HG03280 (cell line): Measurements from ENCODE around the gene EGFL7.

Source experiments
- ATAC-seq: cut with Tn5 transposase; IDR thresholded peaks from one replicate; pipeline ENCODE4 v1.9.1; 2021; ENCODE audit warnings: mild to moderate bottlenecking, moderate library complexity; ENCODE audit not compliant: unreplicated experiment

EGFL7 gene

GRCh38 chr9:136658849-136659535 is 3.7 kb upstream of the EGFL7 start:
- no peak for ATAC-seq

DNA sequence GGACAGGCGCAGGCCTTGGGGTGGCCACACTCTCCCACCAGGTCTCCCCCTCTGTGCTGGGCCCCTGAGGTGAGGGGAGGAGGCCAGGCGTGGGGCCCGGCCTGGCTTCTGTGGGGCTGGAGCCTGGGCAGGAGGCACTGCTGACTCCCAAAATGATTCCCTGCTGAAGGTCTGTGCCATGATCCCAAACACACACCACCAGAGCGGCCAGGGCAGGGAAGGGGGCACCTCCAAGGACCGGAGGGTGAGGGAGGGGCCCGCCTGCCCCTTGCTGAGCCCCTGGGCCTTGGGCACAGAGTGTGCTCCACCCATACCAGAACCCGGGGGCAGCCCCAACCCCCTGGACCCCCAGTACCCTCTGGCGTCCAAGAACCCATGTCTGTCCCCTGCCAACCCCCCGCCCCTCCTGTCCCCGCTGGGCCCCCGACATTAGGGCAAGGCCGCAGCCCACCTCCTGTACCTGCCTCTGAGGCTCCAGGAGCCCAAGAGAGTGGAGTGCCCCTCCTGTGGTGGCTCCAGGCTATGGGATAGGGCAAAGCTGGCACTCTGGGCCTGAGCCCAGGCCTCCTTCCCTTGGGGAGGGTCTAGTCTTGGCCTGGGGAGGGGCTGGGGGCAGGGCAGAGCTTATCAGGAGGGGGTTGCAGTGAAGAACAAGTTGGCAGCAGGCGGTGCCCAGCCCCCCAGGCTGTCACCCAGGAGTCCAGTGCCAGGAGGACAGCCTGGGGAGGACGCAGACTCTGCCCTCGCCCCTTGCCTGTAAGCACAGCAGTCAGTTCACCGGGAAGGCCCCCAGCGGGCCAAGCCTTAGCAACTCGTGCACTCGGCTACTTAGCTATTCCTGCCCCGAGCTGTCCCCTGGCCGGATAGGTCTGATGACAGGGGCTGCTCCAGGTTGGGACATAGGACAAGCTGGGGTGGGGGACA is 2.6 kb upstream of the EGFL7 start:
- no peak for ATAC-seq

DNA sequence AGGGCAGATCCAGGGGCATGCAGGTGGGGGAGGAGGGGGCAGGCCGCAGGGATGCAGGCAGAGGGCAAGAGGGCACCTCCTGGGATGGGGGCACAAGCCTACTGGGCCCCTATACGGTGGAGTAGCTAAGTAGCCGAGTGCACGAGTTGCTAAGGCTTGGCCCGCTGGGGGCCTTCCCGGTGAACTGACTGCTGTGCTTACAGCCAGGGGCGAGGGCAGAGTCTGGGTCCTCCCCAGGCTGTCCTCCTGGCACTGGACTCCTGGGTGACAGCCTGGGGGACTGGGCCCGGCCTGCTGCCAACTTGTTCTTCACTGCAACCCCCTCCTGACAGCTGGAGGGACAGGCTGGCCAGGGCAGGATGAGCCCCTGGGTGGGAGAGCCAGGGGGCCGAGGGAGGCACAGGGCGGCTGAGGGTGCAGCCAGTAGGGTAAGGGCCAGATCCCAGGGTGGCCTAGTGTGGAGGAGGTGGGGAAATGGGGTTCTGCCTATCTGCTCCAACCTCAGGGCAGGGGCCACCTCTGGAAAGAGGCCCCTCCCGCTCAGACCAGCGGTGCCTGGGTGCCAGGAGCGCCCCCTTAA is 1.7 kb upstream of the EGFL7 start:
- ATAC-seq, result no peak

DNA sequence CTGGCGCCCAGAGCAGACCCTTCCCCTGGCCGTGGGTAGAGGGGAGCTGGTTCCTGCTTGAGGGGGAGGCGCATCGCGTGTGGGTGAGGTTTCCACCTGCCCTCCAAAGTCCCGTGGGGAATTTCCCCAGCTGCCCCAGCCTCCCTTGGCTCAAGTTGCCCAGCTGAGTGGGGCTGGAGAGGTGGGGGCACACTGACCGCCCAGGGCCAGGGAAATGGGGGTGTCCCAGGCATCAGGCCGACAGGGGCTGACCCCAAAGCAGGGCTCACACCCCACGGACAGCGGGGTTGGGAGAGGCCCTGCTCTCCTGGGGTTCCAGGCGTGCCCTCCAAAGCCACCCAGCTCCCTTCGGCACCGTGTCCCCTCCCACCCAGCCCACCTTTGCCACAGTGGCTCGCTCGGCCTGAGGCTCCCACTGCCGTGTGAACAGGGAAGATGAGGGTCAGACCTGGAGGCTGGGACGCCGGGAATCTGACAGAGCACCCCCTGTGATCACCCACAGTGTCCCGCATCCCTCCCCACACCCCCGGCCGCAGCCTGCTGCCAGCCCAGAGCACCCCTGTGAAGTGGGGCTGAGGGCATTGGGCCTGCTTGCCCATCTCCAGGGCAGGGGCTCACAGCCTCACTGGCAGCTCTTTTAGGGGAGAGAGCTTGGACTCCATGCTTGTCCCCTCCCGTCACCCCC is 933 bp upstream of the EGFL7 start:
- no peak for ATAC-seq

GRCh38 chr9:136662326-136662655 is 425 bp upstream of the EGFL7 start:
- no peak for ATAC-seq

DNA sequence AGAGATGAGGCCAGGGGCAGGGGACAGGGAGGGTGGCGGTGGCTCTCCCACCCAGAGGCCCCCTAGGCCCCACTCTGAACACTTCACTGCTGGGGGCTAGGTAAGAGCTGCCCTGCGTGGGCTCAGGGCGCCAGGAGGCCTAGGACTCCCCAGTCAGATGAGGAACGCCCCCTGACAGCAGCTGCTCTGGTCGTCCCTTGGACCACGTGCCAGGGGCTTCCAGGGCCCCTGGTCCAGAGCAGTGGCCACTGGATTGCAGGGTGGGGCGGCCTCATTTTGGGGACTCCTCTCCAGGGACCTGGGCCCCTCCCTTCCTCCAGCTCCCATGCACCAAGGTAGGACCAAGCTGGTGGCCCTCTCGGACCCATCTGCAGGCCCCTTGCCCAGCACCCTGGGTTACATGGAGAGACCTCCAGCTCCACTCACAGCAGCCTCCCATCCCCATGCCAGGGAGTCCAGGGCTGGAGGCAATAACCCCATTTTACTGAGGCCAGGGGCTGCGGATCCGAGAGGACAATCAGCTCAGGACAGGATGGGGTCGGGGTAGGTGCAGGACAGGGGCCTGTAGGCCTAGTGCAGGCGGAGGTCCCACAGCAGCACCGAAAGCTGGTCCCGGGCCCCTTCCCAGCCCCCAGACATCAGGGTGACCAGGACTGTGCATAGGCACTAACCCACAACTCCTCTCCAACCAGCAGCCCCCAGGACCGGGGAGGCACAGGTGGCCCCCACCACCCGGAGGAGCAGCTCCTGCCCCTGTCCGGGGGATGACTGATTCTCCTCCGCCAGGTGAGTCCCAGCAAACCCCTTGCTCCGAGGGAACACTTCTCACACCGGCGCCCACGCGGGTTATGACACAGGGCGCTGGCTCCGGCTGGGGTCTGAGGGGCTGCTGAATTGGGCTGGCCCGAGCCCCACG is 1.5 kb downstream of the EGFL7 start:
- no peak for ATAC-seq

DNA sequence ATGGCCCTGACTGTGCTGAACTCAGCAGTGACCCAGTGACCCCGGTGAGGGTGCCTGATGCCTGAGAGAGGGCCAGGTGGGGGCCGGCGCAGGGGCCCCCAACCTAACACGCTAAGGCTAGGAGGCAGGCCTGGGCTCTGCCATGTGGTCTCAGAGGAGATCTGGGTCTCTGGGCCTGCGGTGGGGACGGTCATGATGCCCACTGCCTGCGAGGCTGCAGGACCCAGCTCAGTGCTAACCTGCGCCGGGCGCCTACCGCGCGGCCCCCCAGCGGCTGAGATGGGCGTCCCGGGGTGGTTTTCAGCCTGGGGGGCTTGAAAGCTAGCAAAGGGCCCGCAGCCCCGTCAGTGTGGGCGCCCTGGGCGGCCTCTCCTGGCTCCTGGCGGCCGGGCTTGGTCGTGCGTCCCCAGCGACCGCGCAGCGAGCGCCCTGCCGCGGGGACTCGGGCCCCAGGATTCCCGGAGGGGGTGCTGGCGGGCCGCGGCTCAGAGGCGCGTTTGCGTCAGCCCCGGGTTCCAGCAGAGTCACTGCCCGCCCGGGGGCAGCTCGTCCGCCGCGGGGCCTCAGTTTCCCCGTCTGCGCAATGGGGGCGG is 2.5 kb downstream of the EGFL7 start:
- ATAC-seq, result no peak

DNA sequence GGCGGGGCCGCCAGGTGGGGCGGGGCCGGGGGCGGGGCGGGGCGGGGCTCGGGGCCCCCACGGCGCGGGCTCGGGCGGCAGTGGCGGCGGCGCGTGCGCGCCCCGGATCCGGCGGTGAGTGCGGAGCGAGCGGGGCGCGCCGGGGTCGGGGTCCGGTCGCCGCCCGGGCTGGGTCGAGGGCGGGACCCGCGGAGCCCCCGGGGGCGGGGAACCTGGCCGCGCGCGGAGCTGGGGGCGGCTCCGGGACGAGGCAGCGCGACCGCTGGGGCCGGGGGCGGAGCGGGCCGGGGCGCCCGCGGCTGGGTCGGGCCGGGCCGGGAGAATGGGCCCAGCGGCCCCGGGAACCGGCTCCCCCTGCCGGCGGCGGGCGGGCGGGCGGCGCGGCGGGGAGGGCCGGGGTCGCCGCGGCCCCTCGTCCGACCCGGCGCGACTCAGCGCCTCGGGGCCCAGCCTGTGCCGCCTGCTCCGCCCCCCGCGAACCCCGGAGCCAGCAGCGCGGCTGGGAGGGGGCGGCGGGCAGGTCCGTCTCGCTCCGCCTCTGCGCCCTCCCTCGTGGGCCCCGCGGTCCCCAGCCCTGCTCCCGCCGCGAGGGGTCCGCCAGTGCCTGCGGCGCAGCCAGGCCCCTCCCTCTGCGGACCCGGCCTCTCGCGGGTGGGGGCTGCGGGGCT is 3.1 kb downstream of the EGFL7 start:
- no peak for ATAC-seq

DNA sequence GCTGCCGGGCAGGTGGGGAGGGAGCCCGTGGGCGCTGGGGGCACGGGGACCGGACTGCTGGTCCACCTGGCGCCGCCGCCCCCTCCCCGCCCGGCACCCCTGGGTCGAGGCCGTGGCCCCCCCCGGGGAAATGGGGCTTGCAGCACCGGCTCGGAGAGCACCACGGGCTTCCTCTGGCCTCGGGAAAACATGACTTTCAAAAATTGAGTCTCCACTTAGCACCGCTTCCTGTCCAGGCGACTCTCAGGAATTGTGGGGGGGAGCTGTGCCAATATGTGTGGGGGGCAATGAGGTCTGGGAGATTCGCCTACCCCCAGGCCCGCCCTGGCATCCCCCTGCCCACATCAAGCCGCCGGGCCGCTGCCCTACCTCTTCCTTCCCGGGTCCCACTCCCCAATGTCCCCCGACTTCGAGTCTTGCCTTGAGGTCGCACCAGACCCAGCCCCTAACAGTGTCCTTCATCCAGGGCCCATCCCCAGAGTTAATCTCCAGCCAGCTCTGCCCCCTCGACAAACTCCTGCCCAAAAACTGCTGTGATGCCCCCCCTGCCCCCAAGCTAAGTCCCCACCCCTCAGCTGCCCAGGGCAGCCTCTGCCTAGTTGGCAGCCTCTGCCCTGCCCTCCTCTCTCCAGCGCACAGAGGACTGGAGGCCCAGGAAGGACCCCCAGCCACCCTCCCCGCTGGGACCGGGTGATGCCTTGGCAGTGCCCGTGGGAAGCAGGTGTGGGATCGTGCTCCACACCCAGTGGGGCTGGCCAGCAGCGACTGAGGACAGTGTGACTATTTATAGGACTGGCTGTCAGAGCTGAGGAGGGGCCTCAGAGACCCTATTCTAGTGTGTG is 3.9 kb downstream of the EGFL7 start:
- ATAC-seq, result no peak

- no peak for ATAC-seq
These were observed 4.7 kb downstream of the EGFL7 start for GRCh38 chr9:136667214-136667939.

DNA sequence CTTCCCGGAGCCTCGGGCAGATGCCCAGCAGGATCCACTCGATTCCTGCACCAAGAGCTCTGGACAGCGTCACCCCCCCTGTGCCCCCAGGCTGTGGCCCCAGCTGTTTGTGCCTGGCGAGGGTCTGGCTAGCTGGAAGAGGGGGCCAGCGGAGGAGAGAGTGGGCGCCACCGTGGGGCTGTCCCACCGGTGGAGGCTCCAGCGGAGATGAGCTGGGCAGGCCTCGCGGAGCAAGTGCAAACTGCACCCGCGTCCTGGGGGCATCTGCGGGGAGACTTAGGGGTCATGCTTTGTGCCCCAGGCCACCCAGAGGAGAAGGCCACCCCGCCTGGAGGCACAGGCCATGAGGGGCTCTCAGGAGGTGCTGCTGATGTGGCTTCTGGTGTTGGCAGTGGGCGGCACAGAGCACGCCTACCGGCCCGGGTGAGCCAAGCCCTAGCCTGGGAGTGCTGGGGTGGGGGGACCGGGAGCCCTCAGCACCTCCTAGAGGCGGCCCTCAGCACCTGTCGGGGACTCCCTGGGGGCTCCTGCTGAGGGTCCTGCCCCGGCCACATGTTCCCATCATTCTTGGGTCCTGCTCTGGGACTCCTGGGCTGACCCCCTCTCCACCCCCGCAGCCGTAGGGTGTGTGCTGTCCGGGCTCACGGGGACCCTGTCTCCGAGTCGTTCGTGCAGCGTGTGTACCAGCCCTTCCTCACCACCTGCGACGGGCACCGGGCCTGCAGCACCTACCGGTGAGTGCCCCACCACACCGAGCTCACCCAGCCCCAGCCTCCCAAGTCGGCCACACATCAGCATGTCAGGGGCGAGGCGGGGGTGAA is 5.4 kb downstream of the EGFL7 start:
- no peak for ATAC-seq

DNA sequence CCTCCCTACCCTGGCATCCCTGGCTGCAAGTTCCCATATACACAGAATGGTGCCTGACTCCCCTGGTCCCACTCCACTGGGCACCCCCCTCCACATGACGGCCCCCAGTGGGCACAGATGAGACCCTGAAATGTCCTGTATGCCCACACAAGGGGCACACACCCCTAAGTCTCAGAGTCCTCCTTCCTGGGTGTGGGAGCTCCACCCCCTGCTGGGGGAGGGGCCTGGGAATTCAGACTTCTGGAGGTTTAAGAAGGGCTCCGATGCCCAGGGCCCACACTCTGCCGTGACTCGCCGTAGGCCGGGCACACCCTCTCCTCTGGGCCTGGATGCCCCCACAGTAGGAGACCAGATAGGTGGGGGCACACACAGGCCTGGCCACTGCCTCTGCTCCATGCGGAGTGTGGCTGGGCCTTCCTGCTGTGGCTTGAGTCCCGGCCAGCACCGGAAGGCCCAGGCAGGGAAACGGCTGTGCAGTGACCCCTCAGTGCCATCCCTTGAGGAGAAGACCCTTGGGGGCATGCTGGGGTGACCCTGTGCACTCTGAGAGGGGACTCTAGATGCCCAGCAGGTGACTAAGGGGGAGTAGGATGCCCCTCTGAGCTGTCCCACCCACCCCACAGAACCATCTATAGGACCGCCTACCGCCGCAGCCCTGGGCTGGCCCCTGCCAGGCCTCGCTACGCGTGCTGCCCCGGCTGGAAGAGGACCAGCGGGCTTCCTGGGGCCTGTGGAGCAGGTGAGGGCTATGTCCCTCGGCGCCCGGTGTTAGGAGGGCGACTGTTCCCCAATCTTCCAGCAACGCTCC is 6.5 kb downstream of the EGFL7 start:
- no peak for ATAC-seq

DNA sequence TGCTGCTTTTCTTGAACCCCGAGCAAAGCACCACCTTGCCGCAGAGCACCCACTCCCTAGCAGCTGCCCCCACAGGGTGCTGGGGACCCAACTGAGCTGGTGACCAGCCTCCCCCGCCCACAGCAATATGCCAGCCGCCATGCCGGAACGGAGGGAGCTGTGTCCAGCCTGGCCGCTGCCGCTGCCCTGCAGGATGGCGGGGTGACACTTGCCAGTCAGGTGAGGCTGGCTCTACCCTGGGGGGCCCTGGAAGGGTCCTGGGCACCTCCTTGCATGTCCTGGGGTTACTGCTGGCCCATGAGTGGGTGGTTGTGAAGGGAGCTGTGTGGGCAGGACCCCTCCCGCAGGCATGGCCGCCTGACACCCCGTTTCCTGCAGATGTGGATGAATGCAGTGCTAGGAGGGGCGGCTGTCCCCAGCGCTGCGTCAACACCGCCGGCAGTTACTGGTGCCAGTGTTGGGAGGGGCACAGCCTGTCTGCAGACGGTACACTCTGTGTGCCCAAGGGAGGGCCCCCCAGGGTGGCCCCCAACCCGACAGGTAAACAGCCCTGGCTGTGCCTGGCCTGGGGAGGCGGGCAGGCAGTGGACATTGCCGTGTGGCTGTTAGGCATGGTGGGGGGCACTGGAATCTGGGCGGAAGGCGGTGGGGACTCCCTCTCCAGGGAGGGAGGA is 7.2 kb downstream of the EGFL7 start:
- ATAC-seq, result no peak

DNA sequence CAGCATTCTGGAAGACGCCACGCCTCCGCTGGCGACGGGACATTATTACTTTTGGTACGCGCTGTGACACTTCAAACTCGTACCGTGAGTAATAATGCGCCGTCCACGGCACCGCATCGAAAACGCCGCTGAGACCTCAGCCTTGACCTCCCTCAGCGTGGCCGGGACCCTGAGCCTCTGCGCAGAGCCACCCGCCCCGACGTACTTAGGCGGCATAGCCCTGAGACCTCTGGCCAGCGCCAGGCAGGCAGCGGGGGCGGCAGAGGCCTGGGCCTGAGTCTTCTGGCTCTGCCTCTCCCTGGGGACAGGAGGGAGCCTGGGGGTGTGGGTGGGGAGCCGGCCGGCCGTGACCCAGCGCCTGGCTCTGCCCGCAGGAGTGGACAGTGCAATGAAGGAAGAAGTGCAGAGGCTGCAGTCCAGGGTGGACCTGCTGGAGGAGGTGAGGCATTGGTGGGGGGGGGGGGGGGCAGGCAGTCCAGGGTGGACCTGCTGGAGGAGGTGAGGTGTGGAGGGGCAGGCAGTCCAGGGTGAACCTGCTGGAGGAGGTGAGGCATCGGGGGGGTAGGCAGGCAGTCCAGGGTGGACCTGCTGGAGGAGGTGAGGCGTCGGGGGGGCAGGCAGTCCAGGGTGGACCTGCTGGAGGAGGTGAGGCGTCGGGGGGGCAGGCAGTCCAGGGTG is 8.0 kb downstream of the EGFL7 start:
- ATAC-seq, result no peak

- ATAC-seq, result no peak
These were observed 8.5 kb downstream of the EGFL7 start for GRCh38 chr9:136671254-136671614.
